SH-SY5Y (cell line): ENCODE measurements around the gene CFAP97D2.

Experiments
- GATA2 ChIP-seq: IDR thresholded peaks from 2 replicates; pipeline ENCODE4 v1.6.1; 2011; ENCODE audit warnings: mild to moderate bottlenecking, low read depth, low read length
- GATA3 ChIP-seq: IDR thresholded peaks from 2 replicates; pipeline ENCODE4 v1.6.1; 2011; ENCODE audit warnings: low read depth, mild to moderate bottlenecking, low read length, moderate library complexity

DNA sequence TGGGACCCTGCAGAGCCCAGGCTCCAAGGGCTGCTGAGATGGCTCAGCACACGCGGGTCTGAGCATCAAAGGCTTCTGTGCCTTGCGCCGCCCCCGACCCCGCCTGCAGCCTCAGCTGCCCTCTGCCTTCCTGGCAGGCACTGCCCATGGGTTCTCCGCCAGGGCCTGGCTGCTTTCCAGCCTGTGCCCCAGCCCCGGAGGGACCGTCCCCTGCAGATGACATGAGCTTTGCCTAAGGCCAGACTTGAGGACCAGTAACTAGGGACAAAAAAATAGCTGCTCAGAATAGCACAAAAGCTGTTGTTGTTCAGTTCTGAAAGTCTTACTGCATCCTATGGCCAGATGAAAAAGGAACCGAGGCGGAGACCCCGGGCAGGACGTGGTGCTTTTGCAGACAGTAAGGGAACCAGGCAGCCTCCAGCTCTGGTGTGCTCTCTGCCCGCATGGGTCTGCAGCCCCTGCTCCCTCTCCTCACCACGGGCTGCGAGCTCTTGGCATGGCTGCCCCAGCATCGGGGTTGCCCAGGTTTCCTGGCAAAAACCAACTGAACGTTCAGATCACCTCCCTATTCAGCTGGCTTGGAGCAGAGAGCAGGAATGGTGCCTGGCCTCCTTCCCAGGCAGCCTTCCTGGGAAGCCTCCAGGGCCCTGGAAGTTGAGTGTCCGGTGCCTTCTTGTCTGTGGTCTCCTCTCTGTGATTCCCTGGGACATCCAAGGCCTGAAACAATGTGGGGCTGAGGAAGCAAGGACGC is 12.5 kb upstream of the CFAP97D2 start:
- TF ChIP-seq GATA3, result no peak
- TF ChIP-seq GATA2, result no peak
